Spleen (tissue), 11 donors: Measurements from ENCODE around the gene KMT2A. TPM values are rescaled to one million over a fixed set of nuclear protein-coding genes. Genes with fewer than 3 reads are reported as not detected.

Experiments used
- DNase-seq: peaks from one replicate; pipeline ENCODE4 v3.0.0-alpha.2; 2020
- H3K27ac ChIP-seq, 8 donors: fragments of 200-600 bp; sonication (generic) in 7 of 8; 1 replicate in 4 of 8; 2 replicates in 4 of 8; pipeline versions ENCODE4 v1.5.0 to v1.8.0; 2016 to 2021; ENCODE audit warnings: inconsistent platforms in 4 of 8, mild to moderate bottlenecking in 4 of 8, moderate library complexity in 1 of 8
- H3K27me3 ChIP-seq, 7 donors: fragments of 200-600 bp; sonication (generic) in 6 of 7; replicated peaks in 1 of 7; 1 replicate in 4 of 7; 2 replicates in 3 of 7; pipeline versions ENCODE4 v1.5.0 to v1.8.0; 2016 to 2021; ENCODE audit warnings: inconsistent platforms in 3 of 7, mild to moderate bottlenecking in 1 of 7
- H3K36me3 ChIP-seq, 6 donors: fragments of 200-600 bp; sonication (generic) in 5 of 6; 1 replicate in 4 of 6; 2 replicates in 2 of 6; pipeline versions ENCODE4 v1.5.0 to v1.8.0; 2016 to 2021; ENCODE audit warnings: inconsistent platforms in 2 of 6
- H3K4me1 ChIP-seq, 6 donors: fragments of 200-600 bp; sonication (generic) in 5 of 6; 1 replicate in 3 of 6; 2 replicates in 3 of 6; pipeline versions ENCODE4 v1.5.0 to v1.8.0; 2016 to 2021; ENCODE audit warnings: inconsistent platforms in 3 of 6
- H3K4me3 ChIP-seq, 8 donors: fragments of 200-600 bp; sonication (generic) in 7 of 8; 1 replicate in 4 of 8; 2 replicates in 4 of 8; pipeline versions ENCODE4 v1.5.0 to v1.8.0; 2016 to 2021; ENCODE audit warnings: inconsistent platforms in 4 of 8, mild to moderate bottlenecking in 4 of 8, moderate library complexity in 2 of 8
- H3K9me3 ChIP-seq, 8 donors: fragments of 200-600 bp; sonication (generic) in 7 of 8; 1 replicate in 4 of 8; 2 replicates in 4 of 8; pipeline versions ENCODE4 v1.5.0 to v1.8.0; 2016 to 2021; ENCODE audit warnings: inconsistent platforms in 4 of 8
- POLR2A ChIP-seq, 3 donors: fragments of 450-650 bp; IDR thresholded peaks; one replicate each; pipeline ENCODE4 v1.5.1; 2017; ENCODE audit warnings: antibody characterized with exemption in 3 of 3, mild to moderate bottlenecking in 1 of 3
- POLR2AphosphoS5 ChIP-seq, 3 donors: sonication (generic); formaldehyde crosslinking; IDR thresholded peaks; one replicate each; pipeline ENCODE4 v1.5.1; 2017; ENCODE audit warnings: antibody characterized with exemption in 3 of 3
- WGBS, 5 donors: extraction: QIAGEN DNeasy Blood & Tissue Kit in 3 of 5; methylation state at CpG; one replicate each; pipeline versions ENCODE4 v1.1.5 to v1.1.7; 2013 to 2018; 5-methylcytosine and 5-hydroxymethylcytosine counted together
- intact Hi-C: fragments of 100-400 bp; cut with DNase I; formaldehyde crosslinking; loops from one replicate; pipeline ENCODE4 v1.15.0; 2023; ENCODE audit warnings: low total_unique reads
- polyA plus RNA-seq, 3 donors: library from polyadenylated mRNA; stranded (reverse); fragments of 200-250 nt; gene quantifications; one replicate each; pipeline ENCODE4 v1.2.1, GENCODE V29; 2013
- total RNA-seq, 7 donors: library from RNA; depleted of rRNA in 3 of 7; stranded (reverse); fragments of >200 nt in 3 of 7; fragmentation: NEBNext Ultra II Directional in 4 of 7; extraction: Animal tissue kit (Norgen Biotek cat#: 25700) in 4 of 7; gene quantifications; one replicate each; pipeline versions ENCODE4 v1.1.0 to v1.2.1, GENCODE V29; 2016 to 2021
- TF ChIP-seq, protein P1 (sequence below), 11 experiments: fragments of 200-600 bp in 7 of 11; fragments of 450-650 bp in 4 of 11; sonication (generic) in 4 of 11; IDR thresholded peaks in 8 of 11; conservative IDR thresholded peaks in 3 of 11; 1 replicate in 7 of 11; 2 replicates in 4 of 11; pipeline versions ENCODE4 v1.4.0 to v1.8.0; 2016 to 2021; ENCODE audit warnings: antibody characterized with exemption in 11 of 11, inconsistent platforms in 4 of 11, mild to moderate bottlenecking in 1 of 11
- donor health status: healthy with polysubstance abuse.
- donor health status: DM: no; HTN: no; CAD: no; lungs with moderate emphysema.
- donor health status: DM: no; HTN: no; CAD: no.
- donor health status: Bipolar disorder and iron deficiency.
- donor health status: healthy.
- donor health status: DM: no; HTN: no; CAD: no.
- donor health status: DM: yes; HTN: yes; CAD: no.

The KMT2A gene
- total and polyA plus RNA-seq, 10 donors: 5.9 to 134 (median 103) TPM

- no peak overlapping the region for H3K27ac ChIP-seq
- intact Hi-C loops: no loop called here
- TF ChIP-seq, protein P1, sequence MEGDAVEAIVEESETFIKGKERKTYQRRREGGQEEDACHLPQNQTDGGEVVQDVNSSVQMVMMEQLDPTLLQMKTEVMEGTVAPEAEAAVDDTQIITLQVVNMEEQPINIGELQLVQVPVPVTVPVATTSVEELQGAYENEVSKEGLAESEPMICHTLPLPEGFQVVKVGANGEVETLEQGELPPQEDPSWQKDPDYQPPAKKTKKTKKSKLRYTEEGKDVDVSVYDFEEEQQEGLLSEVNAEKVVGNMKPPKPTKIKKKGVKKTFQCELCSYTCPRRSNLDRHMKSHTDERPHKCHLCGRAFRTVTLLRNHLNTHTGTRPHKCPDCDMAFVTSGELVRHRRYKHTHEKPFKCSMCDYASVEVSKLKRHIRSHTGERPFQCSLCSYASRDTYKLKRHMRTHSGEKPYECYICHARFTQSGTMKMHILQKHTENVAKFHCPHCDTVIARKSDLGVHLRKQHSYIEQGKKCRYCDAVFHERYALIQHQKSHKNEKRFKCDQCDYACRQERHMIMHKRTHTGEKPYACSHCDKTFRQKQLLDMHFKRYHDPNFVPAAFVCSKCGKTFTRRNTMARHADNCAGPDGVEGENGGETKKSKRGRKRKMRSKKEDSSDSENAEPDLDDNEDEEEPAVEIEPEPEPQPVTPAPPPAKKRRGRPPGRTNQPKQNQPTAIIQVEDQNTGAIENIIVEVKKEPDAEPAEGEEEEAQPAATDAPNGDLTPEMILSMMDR (IDR thresholded peaks at IDR 0.05 in 8 of 11, conservative IDR thresholded peaks at IDR 0.05 in 3 of 11): no peak
- TF ChIP-seq POLR2A (IDR thresholded peaks at IDR 0.05): no peak
- no peak for TF ChIP-seq POLR2AphosphoS5 (IDR thresholded peaks at IDR 0.05)
These were observed 48.1 kb downstream of the KMT2A start for GRCh38 chr11:118484405-118484804.

GRCh38 chr11:118485273-118485672 is 49.0 kb downstream of the KMT2A start:
- DNase-seq: no peak
- intact Hi-C loops: loop anchor here (5.0 kb wide), 2 partner anchors 98 to 288 kb away; no protein-coding TSS in a partner anchor
- Histone ChIP-seq H3K4me1 (peaks cover 0 to 9% (median 0%) of the 10 kb centered on the region in 6 donors), H3K27ac (no peak overlapping the region), H3K4me3 (no peak overlapping the region), H3K36me3 (peaks cover 5 to 99% (median 86%) of the 10 kb centered on the region in 6 donors), H3K27me3 (no peaks in the 10 kb centered on the region), H3K9me3 (no peaks in the 10 kb centered on the region)
- TF ChIP-seq, protein P1 (IDR thresholded peaks at IDR 0.05 in 8 of 11, conservative IDR thresholded peaks at IDR 0.05 in 3 of 11): no peak
- TF ChIP-seq POLR2A (IDR thresholded peaks at IDR 0.05): no peak
- no peak for TF ChIP-seq POLR2AphosphoS5 (IDR thresholded peaks at IDR 0.05)

More at GRCh38 chr11:118484405-118484804, 48.1 kb downstream of the KMT2A start:
- peaks cover 0 to 99% (median 86%) of the 10 kb centered on the region in 6 donors for H3K36me3 ChIP-seq
- H3K4me1 ChIP-seq: peaks cover 0 to 9% (median 0%) of the 10 kb centered on the region in 6 donors
- H3K9me3 ChIP-seq: no peaks in the 10 kb centered on the region
- WGBS, 5 donors: 95 to 97% (median 95%) methylated on average over 3 of the region's 3 CpGs
- no peak overlapping the region for H3K4me3 ChIP-seq
- H3K27me3 ChIP-seq: no peaks in the 10 kb centered on the region
- no peak for DNase-seq

- Histone ChIP-seq H3K27ac (no peak overlapping the region), H3K36me3 (peaks cover 7 to 99% (median 84%) of the 10 kb centered on the region in 6 donors), H3K4me1 (peaks cover 0 to 9% (median 0%) of the 10 kb centered on the region in 6 donors), H3K4me3 (no peak overlapping the region), H3K27me3 (no peaks in the 10 kb centered on the region), H3K9me3 (no peaks in the 10 kb centered on the region)
- intact Hi-C loops: loop anchor here (5.0 kb wide), 2 partner anchors 101 to 291 kb away; no protein-coding TSS in a partner anchor
- DNase-seq: peak; percentile 85
- WGBS, 5 donors: 26 to 30% (median 28%) methylated on average over 7 of the region's 7 CpGs
- TF ChIP-seq, protein P1 (IDR thresholded peaks at IDR 0.05 in 8 of 11, conservative IDR thresholded peaks at IDR 0.05 in 3 of 11): peak; percentile 50 to 83 (median 78)
- TF ChIP-seq POLR2AphosphoS5 (IDR thresholded peaks at IDR 0.05): no peak
These were observed 52.3 kb downstream of the KMT2A start for GRCh38 chr11:118488480-118489109.

DNA sequence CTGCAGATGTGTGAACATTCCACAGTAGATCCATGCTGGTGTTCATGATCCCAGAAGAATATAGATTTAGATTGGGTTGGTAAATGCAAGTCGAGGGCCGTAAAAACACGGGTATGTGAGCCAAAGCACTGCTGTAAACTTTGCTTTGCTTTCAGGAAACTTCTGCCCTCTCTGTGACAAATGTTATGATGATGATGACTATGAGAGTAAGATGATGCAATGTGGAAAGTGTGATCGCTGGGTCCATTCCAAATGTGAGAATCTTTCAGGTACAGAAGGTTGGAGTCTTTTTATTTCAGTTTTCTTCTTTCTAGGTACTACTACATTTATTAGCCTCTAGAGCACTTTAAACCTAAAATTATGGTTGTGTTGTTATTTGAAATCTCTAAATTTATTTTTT is 54.7 kb downstream of the KMT2A start:
- TF ChIP-seq, protein P1 (IDR thresholded peaks at IDR 0.05 in 8 of 11, conservative IDR thresholded peaks at IDR 0.05 in 3 of 11): no peak
- TF ChIP-seq POLR2AphosphoS5 (IDR thresholded peaks at IDR 0.05) (no peak), POLR2A (IDR thresholded peaks at IDR 0.05) (no peak)
- WGBS, 5 donors: 92 to 97% (median 95%) methylated on average over 4 of the region's 4 CpGs
- no peak overlapping the region for H3K4me3 ChIP-seq
- no peaks in the 10 kb centered on the region for H3K27me3 ChIP-seq
- H3K4me1 ChIP-seq: peaks cover 0 to 9% (median 0%) of the 10 kb centered on the region in 6 donors
- H3K9me3 ChIP-seq: no peaks in the 10 kb centered on the region
- H3K27ac ChIP-seq: no peak overlapping the region
- intact Hi-C loops: no loop called here
- no peak for DNase-seq
- H3K36me3 ChIP-seq: peaks cover 7 to 99% (median 84%) of the 10 kb centered on the region in 6 donors
